Measurements from ENCODE around the gene POU2F1. TPM values are rescaled to one million over a fixed set of nuclear protein-coding genes. Genes with fewer than 3 reads are reported as not detected.

The POU2F1 gene
- total RNA-seq, 4 donors from 2014 or later = 3.8 to 7.3 (median 4.8) TPM

- Histone ChIP-seq H3K36me3 (peaks cover 0 to 7% of the 10 kb centered on the region in 2 donors), H3K9me3 (no peaks in the 10 kb centered on the region), H3K27me3 (no peaks in the 10 kb centered on the region), H3K4me1 (peaks cover 6 to 17% of the 10 kb centered on the region in 2 donors), H3K27ac (no peak overlapping the region), H3K4me3 (no peak overlapping the region)
- DNase-seq (no peak), ATAC-seq (no peak)
- in situ Hi-C loops (cut with MboI; ENCODE audit: low sequenced_read_pairs in 4 of 4) (no loop called here), intact Hi-C loops (cut with DNase I; ENCODE audit: low total_unique reads) (no loop called here)
- no peak for TF ChIP-seq POLR2A (IDR thresholded peaks at IDR 0.05)
- no peak for TF ChIP-seq CTCF (IDR thresholded peaks at IDR 0.05 in 4 of 5, conservative IDR thresholded peaks at IDR 0.05 in 1 of 5)
Measured at GRCh38 chr1:167328306-167328815, 107.7 kb downstream of the POU2F1 start.

GRCh38 chr1:167328816-167329483 is 108.3 kb downstream of the POU2F1 start:
- Histone ChIP-seq H3K27ac (no peak overlapping the region), H3K9me3 (no peaks in the 10 kb centered on the region), H3K4me1 (peaks cover 6 to 17% of the 10 kb centered on the region in 2 donors), H3K4me3 (peak overlapping the region in 1 of 4 donors; percentile 1), H3K36me3 (peaks cover 0 to 3% of the 10 kb centered on the region in 2 donors), H3K27me3 (no peaks in the 10 kb centered on the region)
- ATAC-seq (no peak), DNase-seq (no peak)
- in situ Hi-C loops (cut with MboI; ENCODE audit: low sequenced_read_pairs in 4 of 4) = no loop called here
- intact Hi-C loops (cut with DNase I; ENCODE audit: low total_unique reads) = no loop called here
- TF ChIP-seq POLR2A (IDR thresholded peaks at IDR 0.05) (no peak), CTCF (IDR thresholded peaks at IDR 0.05 in 4 of 5, conservative IDR thresholded peaks at IDR 0.05 in 1 of 5) (no peak)

- intact Hi-C loops (cut with DNase I; ENCODE audit: low total_unique reads) (no loop called here), in situ Hi-C loops (cut with MboI; ENCODE audit: low sequenced_read_pairs in 4 of 4) (no loop called here)
- H3K27me3 ChIP-seq = no peaks in the 10 kb centered on the region
- peaks cover 6 to 17% of the 10 kb centered on the region in 2 donors for H3K4me1 ChIP-seq
- DNase-seq (no peak), ATAC-seq (no peak)
- H3K9me3 ChIP-seq = no peaks in the 10 kb centered on the region
- TF ChIP-seq CTCF (IDR thresholded peaks at IDR 0.05 in 4 of 5, conservative IDR thresholded peaks at IDR 0.05 in 1 of 5) = no peak
- TF ChIP-seq POLR2A (IDR thresholded peaks at IDR 0.05) = no peak
- H3K27ac ChIP-seq = no peak overlapping the region
- no peaks in the 10 kb centered on the region for H3K36me3 ChIP-seq
- no peak overlapping the region for H3K4me3 ChIP-seq
Measured at GRCh38 chr1:167330601-167331293, 110.1 kb downstream of the POU2F1 start.

GRCh38 chr1:167331650-167332049 is 111.0 kb downstream of the POU2F1 start:
- H3K36me3 ChIP-seq = no peaks in the 10 kb centered on the region
- intact Hi-C loops (cut with DNase I; ENCODE audit: low total_unique reads) = no loop called here
- ATAC-seq (no peak), DNase-seq (no peak)
- in situ Hi-C loops (cut with MboI; ENCODE audit: low sequenced_read_pairs in 4 of 4) = no loop called here
- H3K9me3 ChIP-seq = no peaks in the 10 kb centered on the region
- H3K27me3 ChIP-seq = no peaks in the 10 kb centered on the region
- peaks cover 6 to 17% of the 10 kb centered on the region in 2 donors for H3K4me1 ChIP-seq
- no peak overlapping the region for H3K4me3 ChIP-seq
- TF ChIP-seq POLR2A (IDR thresholded peaks at IDR 0.05) (no peak), CTCF (IDR thresholded peaks at IDR 0.05 in 4 of 5, conservative IDR thresholded peaks at IDR 0.05 in 1 of 5) (no peak)
- H3K27ac ChIP-seq = no peak overlapping the region
